OCI-LY3 (cell line): ENCODE results near the gene CP.
"Not testable (repeated sequence)": the region's sequence is repeated elsewhere in the genome, so short reads cannot be mapped to it uniquely, and the experiment has no call there.

Experiments used
- H2AFZ ChIP-seq: fragments of 200-600, 300-600 bp; shearing (Covaris generic); 2 replicates; pipeline ENCODE4 v1.6.0; 2014; ENCODE audit warnings: antibody characterized with exemption, low read depth, low read length
- H3K27ac ChIP-seq: fragments of 200-600, 300-600 bp; sonication (generic); 2 replicates; pipeline ENCODE4 v1.5.1; 2014; ENCODE audit warnings: mild to moderate bottlenecking, low read length, moderate library complexity, mixed read lengths
- H3K27me3 ChIP-seq: fragments of 200-600, 300-600 bp; sonication (generic); 2 replicates; pipeline ENCODE4 v1.6.1; 2014; ENCODE audit warnings: low read depth, low read length, mixed read lengths
- H3K36me3 ChIP-seq: fragments of 200-600, 300-600 bp; sonication (generic); replicated peaks from 2 replicates; pipeline ENCODE3; 2014; ENCODE audit warnings: low read depth, low read length, mixed read lengths
- H3K4me1 ChIP-seq: fragments of 300-600, 200-600 bp; sonication (generic); 2 replicates; pipeline ENCODE4 v1.6.1; 2014; ENCODE audit warnings: low read length, mixed read lengths
- H3K4me2 ChIP-seq: fragments of 200-600, 300-600 bp; sonication (generic); 2 replicates; pipeline ENCODE4 v1.6.1; 2014; ENCODE audit warnings: low read length, mixed read lengths
- H3K4me3 ChIP-seq: fragments of 300-600, 200-600 bp; sonication (generic); 2 replicates; pipeline ENCODE4 v1.5.1; 2014; ENCODE audit warnings: antibody characterized with exemption, mild to moderate bottlenecking, low read length, moderate library complexity
- H3K79me2 ChIP-seq: fragments of 300-600, 200-600 bp; shearing (Covaris generic); 2 replicates; pipeline ENCODE4 v1.6.1; 2014; ENCODE audit warnings: mild to moderate bottlenecking, low read length, mixed read lengths
- H3K9ac ChIP-seq: fragments of 300-600, 200-600 bp; shearing (Covaris generic); 2 replicates; pipeline ENCODE4 v1.6.0; 2014; ENCODE audit warnings: mild to moderate bottlenecking, low read length, moderate library complexity
- H3K9me3 ChIP-seq: fragments of 200-600, 300-600 bp; shearing (Covaris generic); 2 replicates; pipeline ENCODE4 v1.6.1; 2014; ENCODE audit warnings: low read length, mixed read lengths; ENCODE audit not compliant: insufficient read depth
- H4K20me1 ChIP-seq: fragments of 200-600, 300-600 bp; sonication (generic); 2 replicates; pipeline ENCODE4 v1.6.1; 2016; ENCODE audit warnings: low read length, mixed read lengths; ENCODE audit not compliant: insufficient read depth
- CTCF ChIP-seq: fragments of 200-600, 300-600 bp; sonication (generic); IDR thresholded peaks from 2 replicates; pipeline ENCODE4 v1.5.1; 2014; ENCODE audit warnings: antibody characterized with exemption, low read length, low read depth
- EZH2phosphoT487 ChIP-seq: fragments of 200-600 bp; shearing (Covaris generic); IDR thresholded peaks from 2 replicates; pipeline ENCODE4 v1.6.1; 2018; ENCODE audit warnings: antibody characterized with exemption, mixed run types, low read depth

The CP gene

GRCh38 chr3:149227591-149228268 lies 6.1 kb upstream of the CP start:
- Histone ChIP-seq H2AFZ (no peak overlapping the region), H3K36me3 (no peaks in the 10 kb centered on the region), H3K27ac (no peak overlapping the region), H3K9me3 (no peaks in the 10 kb centered on the region), H3K4me3 (no peak overlapping the region), H4K20me1 (no peaks in the 10 kb centered on the region), H3K4me2 (no peak overlapping the region), H3K79me2 (no peaks in the 10 kb centered on the region), H3K4me1 (peaks cover 18% of the 10 kb centered on the region), H3K9ac (no peak overlapping the region), H3K27me3 (no peaks in the 10 kb centered on the region)
- TF ChIP-seq EZH2phosphoT487 = no peak
- TF ChIP-seq CTCF = no peak

- H3K4me2 ChIP-seq = no peak overlapping the region
- no peak overlapping the region for H3K4me3 ChIP-seq
- no peaks in the 10 kb centered on the region for H4K20me1 ChIP-seq
- H3K27ac ChIP-seq = no peak overlapping the region
- H3K9me3 ChIP-seq = no peaks in the 10 kb centered on the region
- no peaks in the 10 kb centered on the region for H3K36me3 ChIP-seq
- no peak overlapping the region for H2AFZ ChIP-seq
- no peaks in the 10 kb centered on the region for H3K27me3 ChIP-seq
- H3K4me1 ChIP-seq = peaks cover 18% of the 10 kb centered on the region
- no peak overlapping the region for H3K9ac ChIP-seq
- no peak for TF ChIP-seq CTCF
- TF ChIP-seq EZH2phosphoT487 = no peak
- no peaks in the 10 kb centered on the region for H3K79me2 ChIP-seq
Measured at GRCh38 chr3:149226776-149227175, 5.1 kb upstream of the CP start.

GRCh38 chr3:149224736-149225594 lies 3.3 kb upstream of the CP start:
- Histone ChIP-seq H3K79me2 (no peaks in the 10 kb centered on the region), H3K4me1 (peaks cover 18% of the 10 kb centered on the region), H2AFZ (peak overlapping the region; percentile 93), H4K20me1 (no peaks in the 10 kb centered on the region), H3K27ac (no peak overlapping the region; the same call in 1 of the 2 replicates), H3K4me3 (peak overlapping the region; percentile 74), H3K4me2 (peak overlapping the region; percentile 82), H3K27me3 (no peaks in the 10 kb centered on the region), H3K9me3 (no peaks in the 10 kb centered on the region), H3K36me3 (no peaks in the 10 kb centered on the region), H3K9ac (peak overlapping the region; percentile 51)
- no peak for TF ChIP-seq EZH2phosphoT487
- no peak for TF ChIP-seq CTCF

- Histone ChIP-seq H3K4me1 (peaks cover 18% of the 10 kb centered on the region), H3K9ac (no peak overlapping the region), H3K9me3 (no peaks in the 10 kb centered on the region), H4K20me1 (no peaks in the 10 kb centered on the region), H3K36me3 (no peaks in the 10 kb centered on the region), H3K4me2 (0 out of 2 replicates have a peak overlapping the region, but pooled peaks have one; percentile 16), H2AFZ (no peak overlapping the region), H3K27me3 (no peaks in the 10 kb centered on the region), H3K79me2 (no peaks in the 10 kb centered on the region), H3K27ac (no peak overlapping the region), H3K4me3 (no peak overlapping the region)
- TF ChIP-seq CTCF = no peak
- no peak for TF ChIP-seq EZH2phosphoT487
Measured at GRCh38 chr3:149223461-149223820, 1.8 kb upstream of the CP start.

GRCh38 chr3:149219380-149220121 lies 2.1 kb downstream of the CP start:
- H2AFZ ChIP-seq, H3K36me3 ChIP-seq, H3K9ac ChIP-seq, H3K9me3 ChIP-seq, H3K4me3 ChIP-seq, H3K4me1 ChIP-seq, H3K79me2 ChIP-seq, H3K27me3 ChIP-seq, H3K4me2 ChIP-seq, H3K27ac ChIP-seq, H4K20me1 ChIP-seq: not testable (repeated sequence)
